ENCODE measurements around the gene C11orf68.

C11orf68 gene

GRCh38 chr11:65944191-65944590 lies 25.3 kb upstream of the C11orf68 start:
- no peak overlapping the region for H3K4me2 ChIP-seq (ENCODE audit: low read length)
- no peaks in the 10 kb centered on the region for H3F3A ChIP-seq (ENCODE audit: insufficient read depth, low read length)
- H4K20me1 ChIP-seq (ENCODE audit: insufficient read depth, low read length): no peaks in the 10 kb centered on the region
- H2AFZ ChIP-seq (ENCODE audit: low read length): no peak overlapping the region
- H3K36me3 ChIP-seq (ENCODE audit: insufficient read depth, low read length): no peaks in the 10 kb centered on the region
- no peaks in the 10 kb centered on the region for H3K9me2 ChIP-seq (ENCODE audit: low read depth, low read length)
- no peak overlapping the region for H3K27ac ChIP-seq (ENCODE audit: low read depth, low read length, poor library complexity, severe bottlenecking)
- H3K9ac ChIP-seq (ENCODE audit: low read length): no peak overlapping the region
- H3K4me1 ChIP-seq (ENCODE audit: insufficient read depth, low read length, severe bottlenecking): no peaks in the 10 kb centered on the region
- TF ChIP-seq EZH2 (IDR thresholded peaks at IDR 0.05; ENCODE audit: borderline replicate concordance, low read length) (no peak), CTCF (IDR thresholded peaks at IDR 0.05; ENCODE audit: low read length) (no peak)
- no peaks in the 10 kb centered on the region for H3K9me3 ChIP-seq (ENCODE audit: low read length)
- H3K27me3 ChIP-seq (ENCODE audit: insufficient read depth, low read length): 0 out of 2 replicates have a peak, but pooled peaks cover 4% of the 10 kb centered on the region
- H3K79me2 ChIP-seq (ENCODE audit: insufficient read depth, low read length): no peaks in the 10 kb centered on the region
- H3K4me3 ChIP-seq (ENCODE audit: low read depth, low read length, poor library complexity, severe bottlenecking): no peak overlapping the region

- H4K20me1 ChIP-seq (ENCODE audit: insufficient read depth, low read length): no peaks in the 10 kb centered on the region
- H3K27me3 ChIP-seq (ENCODE audit: insufficient read depth, low read length): 0 out of 2 replicates have a peak, but pooled peaks cover 4% of the 10 kb centered on the region
- H3K9ac ChIP-seq (ENCODE audit: low read length): no peak overlapping the region
- H3K4me3 ChIP-seq (ENCODE audit: low read depth, low read length, poor library complexity, severe bottlenecking): no peak overlapping the region
- TF ChIP-seq EZH2 (IDR thresholded peaks at IDR 0.05; ENCODE audit: borderline replicate concordance, low read length): no peak
- no peak for TF ChIP-seq CTCF (IDR thresholded peaks at IDR 0.05; ENCODE audit: low read length)
- H3K9me3 ChIP-seq (ENCODE audit: low read length): no peaks in the 10 kb centered on the region
- H3K4me2 ChIP-seq (ENCODE audit: low read length): no peak overlapping the region
- H2AFZ ChIP-seq (ENCODE audit: low read length): no peak overlapping the region
- H3K36me3 ChIP-seq (ENCODE audit: insufficient read depth, low read length): no peaks in the 10 kb centered on the region
- H3K27ac ChIP-seq (ENCODE audit: low read depth, low read length, poor library complexity, severe bottlenecking): no peak overlapping the region
- no peaks in the 10 kb centered on the region for H3K9me2 ChIP-seq (ENCODE audit: low read depth, low read length)
- no peaks in the 10 kb centered on the region for H3K4me1 ChIP-seq (ENCODE audit: insufficient read depth, low read length, severe bottlenecking)
- H3K79me2 ChIP-seq (ENCODE audit: insufficient read depth, low read length): no peaks in the 10 kb centered on the region
- H3F3A ChIP-seq (ENCODE audit: insufficient read depth, low read length): no peaks in the 10 kb centered on the region
Measured at GRCh38 chr11:65942531-65942930, 23.7 kb upstream of the C11orf68 start.

- Histone ChIP-seq H3F3A (ENCODE audit: insufficient read depth, low read length) (no peaks in the 10 kb centered on the region), H3K4me3 (ENCODE audit: low read depth, low read length, poor library complexity, severe bottlenecking) (no peak overlapping the region), H3K9ac (ENCODE audit: low read length) (no peak overlapping the region), H3K9me2 (ENCODE audit: low read depth, low read length) (no peaks in the 10 kb centered on the region), H3K9me3 (ENCODE audit: low read length) (no peaks in the 10 kb centered on the region), H3K27ac (ENCODE audit: low read depth, low read length, poor library complexity, severe bottlenecking) (no peak overlapping the region), H4K20me1 (ENCODE audit: insufficient read depth, low read length) (no peaks in the 10 kb centered on the region), H3K36me3 (ENCODE audit: insufficient read depth, low read length) (no peaks in the 10 kb centered on the region), H3K79me2 (ENCODE audit: insufficient read depth, low read length) (no peaks in the 10 kb centered on the region), H3K27me3 (ENCODE audit: insufficient read depth, low read length) (0 out of 2 replicates have a peak, but pooled peaks cover 4% of the 10 kb centered on the region), H3K4me1 (ENCODE audit: insufficient read depth, low read length, severe bottlenecking) (no peaks in the 10 kb centered on the region), H3K4me2 (ENCODE audit: low read length) (no peak overlapping the region), H2AFZ (ENCODE audit: low read length) (no peak overlapping the region)
- TF ChIP-seq EZH2 (IDR thresholded peaks at IDR 0.05; ENCODE audit: borderline replicate concordance, low read length) (no peak), CTCF (IDR thresholded peaks at IDR 0.05; ENCODE audit: low read length) (no peak)
Measured at GRCh38 chr11:65941720-65942310, 23.0 kb upstream of the C11orf68 start.

Data from OCI-LY1 (cell line).